ENCODE data around the gene TNFRSF8. TPM values are rescaled to one million over a fixed set of nuclear protein-coding genes. Genes with fewer than 3 reads are reported as not detected.

TNFRSF8 gene
- total and polyA plus RNA-seq, 9 of the 15 experiments (the other 6 are each of a cell fraction or from before 2014, with no cell fraction given): 3.5 to 38.4 (median 17.1) TPM

- no peak for ATAC-seq
- ChIA-PET POLR2A (interaction anchor here (0.6 to 5.7 kb wide), 11 partner anchors 8 to 132 kb away, joined by 3 to 91 read pairs (median 5); partner anchors contain the start of genes MIIP and TNFRSF8), CTCF (ENCODE audit: low intra/inter-chr PET ratio) (no interaction called here)
- H3K27ac ChIP-seq (ENCODE audit: extremely low read depth, low read depth, low read length): peak overlapping the region; percentile 50; the same call in 2 of the 3 replicates
- H3K4me1 ChIP-seq (replicated peaks in 1 of 2; ENCODE audit: control insufficient read depth in 2 of 2, insufficient read depth in 2 of 2, low read length in 2 of 2): peaks cover 43 to 50% of the 10 kb centered on the region in 2 experiments
- H3K79me2 ChIP-seq (ENCODE audit: control insufficient read depth, insufficient read depth, low read length): no peaks in the 10 kb centered on the region
- H2AFZ ChIP-seq (ENCODE audit: low read depth, low read length): peak overlapping the region; percentile 78
- WGBS (ENCODE audit: insufficient coverage, low coverage, missing lambda C conversion rate): 9% methylated on average over 2 of the region's 2 CpGs
- no TSS peak for BruUV-seq (replicated peaks)
- no peak for DNase-seq (ENCODE audit: extremely low read depth in 1 of 4, low spot score in 3 of 4)
- intact Hi-C loops (cut with micrococcal nuclease): loop anchor here (2.0 to 5.0 kb wide), 2 partner anchors 38 to 130 kb away; no protein-coding TSS in a partner anchor
- H3K9me3 ChIP-seq (replicated peaks; ENCODE audit: control insufficient read depth, insufficient read depth, low read depth, low read length): no peaks in the 10 kb centered on the region
- H3K9me1 ChIP-seq (ENCODE audit: control insufficient read depth, insufficient read depth, low read length): no peaks in the 10 kb centered on the region
- H4K20me1 ChIP-seq (replicated peaks; ENCODE audit: control insufficient read depth, insufficient read depth, low read length): no peaks in the 10 kb centered on the region
- peak overlapping the region; percentile 73 for H3K4me2 ChIP-seq (ENCODE audit: insufficient read depth, low read length)
- FAIRE-seq: no peak
- H3K27me3 ChIP-seq (ENCODE audit: control insufficient read depth in 2 of 2, insufficient read depth in 2 of 2, low read length in 2 of 2): no peaks in the 10 kb centered on the region
- no peaks in the 10 kb centered on the region for H3K36me3 ChIP-seq (ENCODE audit: control insufficient read depth, insufficient read depth, low read length)
- peak overlapping the region; percentile 34 to 47; a peak in 3 of 4 replicates for H3K9ac ChIP-seq (ENCODE audit: insufficient read depth in 1 of 2, low read depth in 2 of 2, low read length in 2 of 2)
- no peak overlapping the region for H3K4me3 ChIP-seq
- in situ Hi-C loops (cut with MboI): no loop called here
- TF ChIP-seq COPS2 (conservative IDR thresholded peaks at IDR 0.05) (no peak), TEAD2 (tag; IDR thresholded peaks at IDR 0.05) (no peak), GTF2F1 (IDR thresholded peaks at IDR 0.05; ENCODE audit: low read depth, low read length) (no peak), ZNF589 (CRISPR knock-in tag; IDR thresholded peaks at IDR 0.05; ENCODE audit: low read depth) (peak; percentile 6; the same call in 1 of the 2 replicates), ZKSCAN3 (CRISPR knock-in tag; IDR thresholded peaks at IDR 0.05) (no peak), HNRNPH1 (optimal IDR thresholded peaks at IDR 0.05; ENCODE audit: low read depth, low read length) (no peak), ZBTB11 (CRISPR knock-in tag; IDR thresholded peaks at IDR 0.05) (0 out of 6 replicates have a peak, but pooled peaks of 1 of the 3 experiments have one; percentile 6), TOE1 (IDR thresholded peaks at IDR 0.05; ENCODE audit: borderline replicate concordance) (no peak), TOE1 (CRISPR knock-in tag; IDR thresholded peaks at IDR 0.05; ENCODE audit: borderline replicate concordance, low read depth) (no peak), SAFB (IDR thresholded peaks at IDR 0.05; ENCODE audit: borderline replicate concordance, low read depth, low read length) (no peak), ZBTB2 (IDR thresholded peaks at IDR 0.05) (no peak)
- TF ChIP-seq, protein P1, sequence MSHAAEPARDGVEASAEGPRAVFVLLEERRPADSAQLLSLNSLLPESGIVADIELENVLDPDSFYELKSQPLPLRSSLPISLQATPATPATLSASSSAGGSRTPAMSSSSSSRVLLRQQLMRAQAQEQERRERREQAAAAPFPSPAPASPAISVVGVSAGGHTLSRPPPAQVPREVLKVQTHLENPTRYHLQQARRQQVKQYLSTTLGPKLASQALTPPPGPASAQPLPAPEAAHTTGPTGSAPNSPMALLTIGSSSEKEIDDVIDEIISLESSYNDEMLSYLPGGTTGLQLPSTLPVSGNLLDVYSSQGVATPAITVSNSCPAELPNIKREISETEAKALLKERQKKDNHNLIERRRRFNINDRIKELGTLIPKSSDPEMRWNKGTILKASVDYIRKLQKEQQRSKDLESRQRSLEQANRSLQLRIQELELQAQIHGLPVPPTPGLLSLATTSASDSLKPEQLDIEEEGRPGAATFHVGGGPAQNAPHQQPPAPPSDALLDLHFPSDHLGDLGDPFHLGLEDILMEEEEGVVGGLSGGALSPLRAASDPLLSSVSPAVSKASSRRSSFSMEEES (CRISPR knock-in tag; IDR thresholded peaks at IDR 0.05): no peak
- TF ChIP-seq, protein P2, sequence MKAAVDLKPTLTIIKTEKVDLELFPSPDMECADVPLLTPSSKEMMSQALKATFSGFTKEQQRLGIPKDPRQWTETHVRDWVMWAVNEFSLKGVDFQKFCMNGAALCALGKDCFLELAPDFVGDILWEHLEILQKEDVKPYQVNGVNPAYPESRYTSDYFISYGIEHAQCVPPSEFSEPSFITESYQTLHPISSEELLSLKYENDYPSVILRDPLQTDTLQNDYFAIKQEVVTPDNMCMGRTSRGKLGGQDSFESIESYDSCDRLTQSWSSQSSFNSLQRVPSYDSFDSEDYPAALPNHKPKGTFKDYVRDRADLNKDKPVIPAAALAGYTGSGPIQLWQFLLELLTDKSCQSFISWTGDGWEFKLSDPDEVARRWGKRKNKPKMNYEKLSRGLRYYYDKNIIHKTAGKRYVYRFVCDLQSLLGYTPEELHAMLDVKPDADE (conservative IDR thresholded peaks at IDR 0.05; ENCODE audit: control insufficient read depth, low read depth, low read length): 0 out of 2 replicates have a peak, but pooled peaks have one; percentile 1
Observed at GRCh38 chr1:12039164-12039525, 24.0 kb upstream of the TNFRSF8 start.
